H1 (cell line): ENCODE measurements around the gene DUSP9. TPM values are rescaled to one million over a fixed set of nuclear protein-coding genes. Genes with fewer than 3 reads are reported as not detected.

Source experiments
- CTCF ChIA-PET: fragments of 300-600 bp; sonication (Branson Sonifier 250); formaldehyde crosslinking; loops from one replicate; lab custom pipeline; 2021; ENCODE audit not compliant: partially characterized antibody; lab: Charles Lee
- POLR2A ChIA-PET: fragments of 300-600 bp; sonication (Branson Sonifier 250); formaldehyde crosslinking; loops from one replicate; lab custom pipeline; 2021; ENCODE audit warnings: inconsistent platforms; ENCODE audit not compliant: partially characterized antibody; lab: Charles Lee
- DNase-seq, 2 experiments: peaks; one replicate each; pipeline versions ENCODE4 v3.0.0 to v3.0.0-alpha.2; 2010 to 2022; ENCODE audit warnings: low spot score in 2 of 2, low read depth in 1 of 2, mixed read lengths in 1 of 2
- FAIRE-seq: peaks from 2 replicates; lab custom pipeline; 2011; peaks lifted over from hg19 to GRCh38; lab: Jason Lieb, UNC
- H2AFZ ChIP-seq: 2 replicates; pipeline ENCODE4 v1.8.1; 2012; ENCODE audit warnings: low read length, inconsistent platforms
- H2AK5ac ChIP-seq: 2 replicates; pipeline ENCODE4 v1.6.1; 2013; ENCODE audit warnings: low read depth, low read length
- H2BK120ac ChIP-seq: replicated peaks from 2 replicates; pipeline ENCODE3; 2013; ENCODE audit warnings: low read depth, low read length, inconsistent platforms
- H2BK12ac ChIP-seq: 2 replicates; pipeline ENCODE4 v1.6.1; 2013; ENCODE audit warnings: low read depth, low read length
- H2BK15ac ChIP-seq: 2 replicates; pipeline ENCODE4 v1.6.1; 2013; ENCODE audit warnings: low read length
- H2BK20ac ChIP-seq: 2 replicates; pipeline ENCODE4 v1.6.1; 2013; ENCODE audit warnings: low read length
- H2BK5ac ChIP-seq: 2 replicates; pipeline ENCODE4 v1.6.1; 2013; ENCODE audit warnings: low read depth, low read length
- H3K14ac ChIP-seq: 2 replicates; pipeline ENCODE4 v1.6.1; 2013; ENCODE audit warnings: inconsistent platforms; ENCODE audit not compliant: insufficient read length
- H3K18ac ChIP-seq: 2 replicates; pipeline ENCODE4 v1.6.1; 2013; ENCODE audit warnings: low read length; ENCODE audit errors: extremely low read depth
- H3K23ac ChIP-seq: 2 replicates; pipeline ENCODE4 v1.6.1; 2013; ENCODE audit warnings: inconsistent platforms; ENCODE audit not compliant: insufficient read length
- H3K23me2 ChIP-seq: 2 replicates; pipeline ENCODE4 v1.6.1; 2013; ENCODE audit warnings: low read depth, low read length
- H3K27ac ChIP-seq: 2 replicates; pipeline ENCODE4 v1.6.1; 2011; ENCODE audit warnings: low read depth, low read length, inconsistent platforms
- H3K27me3 ChIP-seq, 4 experiments: replicated peaks in 1 of 4; 1 replicate in 1 of 4; 2 replicates in 3 of 4; pipeline versions ENCODE4 v1.6.1 to v1.8.1; 2011 to 2013; ENCODE audit warnings: low read length in 3 of 4, mild to moderate bottlenecking in 3 of 4, inconsistent platforms in 2 of 4, mixed read lengths in 2 of 4, moderate library complexity in 1 of 4; ENCODE audit not compliant: control insufficient read depth in 3 of 4, insufficient read depth in 3 of 4; ENCODE audit errors: extremely low read depth in 1 of 4
- H3K36me3 ChIP-seq, 4 experiments: 2 replicates each; pipeline versions ENCODE4 v1.6.1 to v1.8.1; 2011 to 2013; ENCODE audit warnings: mild to moderate bottlenecking in 4 of 4, low read length in 3 of 4, moderate library complexity in 2 of 4, control low read depth in 1 of 4, inconsistent platforms in 1 of 4; ENCODE audit not compliant: insufficient read depth in 4 of 4, control insufficient read depth in 2 of 4
- H3K4ac ChIP-seq: replicated peaks from 2 replicates; pipeline ENCODE3; 2013; ENCODE audit warnings: low read length, low read depth, mixed read lengths, inconsistent platforms; ENCODE audit not compliant: insufficient read length
- H3K4me1 ChIP-seq, 4 experiments: replicated peaks in 1 of 4; 1 replicate in 1 of 4; 2 replicates in 3 of 4; pipeline versions ENCODE4 v1.6.1 to v1.8.1; 2011 to 2013; ENCODE audit warnings: low read length in 3 of 4, inconsistent platforms in 2 of 4, mixed read lengths in 1 of 4; ENCODE audit not compliant: insufficient read depth in 4 of 4, control insufficient read depth in 3 of 4
- H3K4me2 ChIP-seq, 2 experiments: 2 replicates each; pipeline versions ENCODE4 v1.6.1 to v1.8.1; 2011 to 2013; ENCODE audit warnings: low read depth in 2 of 2, low read length in 2 of 2, control low read depth in 1 of 2, inconsistent platforms in 1 of 2, mild to moderate bottlenecking in 1 of 2; ENCODE audit not compliant: insufficient read depth in 1 of 2
- H3K4me3 ChIP-seq, 4 experiments: fragments of 200-600, 300-600 bp in 1 of 4; sonication (generic), shearing (Covaris generic), sonication (Bioruptor Twin) in 1 of 4; 2 replicates each; pipeline versions ENCODE4 v1.5.1 to v1.8.1; 2011 to 2016; ENCODE audit warnings: low read length in 4 of 4, low read depth in 3 of 4, control low read depth in 2 of 4, inconsistent platforms in 2 of 4, mild to moderate bottlenecking in 2 of 4, mixed read lengths in 1 of 4, moderate library complexity in 1 of 4; ENCODE audit not compliant: insufficient read depth in 2 of 4; ENCODE audit errors: extremely low read depth in 1 of 4
- H3K56ac ChIP-seq: replicated peaks from 2 replicates; pipeline ENCODE3; 2013; ENCODE audit warnings: low read depth, mild to moderate bottlenecking, mixed read lengths, low read length, inconsistent platforms; ENCODE audit not compliant: insufficient read length
- H3K79me1 ChIP-seq: 2 replicates; pipeline ENCODE4 v1.6.1; 2013; ENCODE audit warnings: low read depth, low read length, control low read depth
- H3K79me2 ChIP-seq, 2 experiments: 2 replicates each; pipeline versions ENCODE4 v1.6.1 to v1.8.1; 2012 to 2013; ENCODE audit warnings: low read length in 2 of 2, mild to moderate bottlenecking in 2 of 2, inconsistent platforms in 1 of 2; ENCODE audit not compliant: insufficient read depth in 2 of 2, control insufficient read depth in 1 of 2
- H3K9ac ChIP-seq, 4 experiments: replicated peaks in 1 of 4; 1 replicate in 1 of 4; 2 replicates in 3 of 4; pipeline versions ENCODE4 v1.6.1 to v1.8.1; 2011 to 2013; ENCODE audit warnings: low read depth in 3 of 4, low read length in 3 of 4, control low read depth in 2 of 4, mild to moderate bottlenecking in 2 of 4, moderate library complexity in 2 of 4, inconsistent platforms in 1 of 4; ENCODE audit errors: extremely low read depth in 1 of 4
- H3K9me3 ChIP-seq, 2 experiments: 2 replicates each; pipeline versions ENCODE4 v1.6.1 to v1.8.1; 2012 to 2013; ENCODE audit warnings: mild to moderate bottlenecking in 2 of 2, moderate library complexity in 2 of 2, control low read depth in 1 of 2, inconsistent platforms in 1 of 2, low read depth in 1 of 2, low read length in 1 of 2, mixed read lengths in 1 of 2; ENCODE audit not compliant: insufficient read depth in 2 of 2
- H4K20me1 ChIP-seq, 2 experiments: replicated peaks in 1 of 2; 2 replicates each; pipeline versions ENCODE3 to v1.8.1; 2011 to 2013; ENCODE audit warnings: inconsistent platforms in 2 of 2, low read length in 2 of 2, mild to moderate bottlenecking in 1 of 2; ENCODE audit not compliant: insufficient read depth in 2 of 2, control insufficient read depth in 1 of 2
- H4K5ac ChIP-seq: 2 replicates; pipeline ENCODE4 v1.6.1; 2013; ENCODE audit warnings: low read length, low read depth, mixed read lengths, inconsistent platforms; ENCODE audit not compliant: insufficient read length
- H4K8ac ChIP-seq: 2 replicates; pipeline ENCODE4 v1.8.0; 2013; ENCODE audit warnings: mild to moderate bottlenecking, moderate library complexity, low read length, inconsistent platforms; ENCODE audit not compliant: insufficient read depth; ENCODE audit errors: extremely low read depth
- H4K91ac ChIP-seq: replicated peaks from 2 replicates; pipeline ENCODE3; 2013; ENCODE audit warnings: low read length, mixed read lengths, inconsistent platforms; ENCODE audit not compliant: insufficient read length
- BCL11A ChIP-seq, 2 experiments: IDR thresholded peaks; one replicate each; pipeline ENCODE4 v1.6.1; 2011; ENCODE audit warnings: low read depth in 2 of 2, low read length in 2 of 2, mild to moderate bottlenecking in 2 of 2
- KDM1A ChIP-seq: fragments of 200-600, 300-600 bp; sonication (generic); IDR thresholded peaks from 2 replicates; pipeline ENCODE4 v1.7.1; 2016; ENCODE audit warnings: mild to moderate bottlenecking, low read length, borderline replicate concordance
- RBBP5 ChIP-seq: IDR thresholded peaks from 2 replicates; pipeline ENCODE4 v1.7.1; 2012; ENCODE audit warnings: low read depth, mild to moderate bottlenecking, inconsistent platforms, low read length, moderate library complexity, borderline replicate concordance
- SIX5 ChIP-seq: IDR thresholded peaks from 2 replicates; pipeline ENCODE4 v1.6.1; 2011; ENCODE audit warnings: mild to moderate bottlenecking, low read depth, low read length
- WGBS, 2 experiments: shearing (Covaris generic) in 1 of 2; methylation state at CpG; one replicate each; pipeline versions ENCODE4 v1.1.6 to v1.1.7; 2013 to 2015; ENCODE audit warnings: low lambda C conversion rate in 2 of 2, mixed read lengths in 2 of 2, inconsistent platforms in 1 of 2, low coverage in 1 of 2, missing lambda C conversion rate in 1 of 2; ENCODE audit not compliant: insufficient replicate concordance in 2 of 2, insufficient coverage in 1 of 2, insufficient read length in 1 of 2; ENCODE audit errors: extremely low coverage in 1 of 2, missing lambda C conversion rate in 1 of 2; 5-methylcytosine and 5-hydroxymethylcytosine counted together
- polyA plus RNA-seq, 7 experiments: library from polyadenylated mRNA; depleted of rRNA in 3 of 7; stranded (reverse) in 5 of 7; unstranded in 2 of 7; fragments of >200 nt in 5 of 7; fragments of 200-250 nt in 2 of 7; gene quantifications; 1 replicate in 5 of 7; 2 replicates in 1 of 7; 4 replicates in 1 of 7; pipeline versions ENCODE4 v1.2.1 to v1.2.3, GENCODE V29; 2011 to 2013; ENCODE audit warnings: missing spikeins in 2 of 7, mixed read lengths in 2 of 7
- total RNA-seq: library from RNA; stranded (reverse); fragmentation: NEBNext Ultra II Directional; extraction: Animal tissue kit (Norgen Biotek cat#: 25700); gene quantifications from 2 replicates; pipeline ENCODE4 v1.2.1, GENCODE V29; 2021

Gene DUSP9
- total and polyA plus RNA-seq, 2 of the 8 experiments (the other 6 are each of a cell fraction or from before 2014, with no cell fraction given), result 0.80 to 1.1 TPM

GRCh38 chrX:153688911-153689590 lies 42.0 kb downstream of the DUSP9 start:
- DNase-seq, result no peak
- FAIRE-seq, result no peak

More at GRCh38 chrX:153688911-153689590, 42.0 kb downstream of the DUSP9 start:
- Histone ChIP-seq H3K4ac (no peak overlapping the region), H2BK5ac (no peak overlapping the region), H3K27me3 (no peaks in the 10 kb centered on the region), H2AK5ac (no peak overlapping the region), H4K5ac (no peak overlapping the region), H4K8ac (no peak overlapping the region), H3K56ac (no peak overlapping the region), H3K18ac (no peak overlapping the region), H3K4me3 (peak overlapping the region; percentile 47 to 58 (median 51)), H3K36me3 (peaks cover 0 to 32% (median 4%) of the 10 kb centered on the region in 4 experiments; a peak in 5 of 8 replicates), H3K79me2 (peaks cover 0 to 13% of the 10 kb centered on the region in 2 experiments; a peak in 3 of 4 replicates), H3K4me1 (peaks cover 0 to 27% (median 11%) of the 10 kb centered on the region in 4 experiments; a peak in 6 of 7 replicates), H3K23ac (no peak overlapping the region), H3K23me2 (no peaks in the 10 kb centered on the region), H3K14ac (no peak overlapping the region), H3K9ac (peak overlapping the region in 1 of 4 experiments; percentile 41; a peak in 1 of 7 replicates), H2BK15ac (no peak overlapping the region), H4K91ac (no peak overlapping the region), H3K79me1 (no peaks in the 10 kb centered on the region; the same call in 1 of the 2 replicates), H2BK120ac (no peak overlapping the region), H3K9me3 (no peaks in the 10 kb centered on the region), H2BK12ac (no peak overlapping the region), H3K4me2 (peak overlapping the region; percentile 69 to 83), H2BK20ac (no peak overlapping the region), H4K20me1 (peaks cover 2 to 4% of the 10 kb centered on the region in 2 experiments), H3K27ac (no peak overlapping the region), H2AFZ (no peak overlapping the region)
- WGBS, 2 experiments, result 30% methylated on average over 5 of the region's 53 CpGs; no CpG with 5 or more reads in 1 of the 2 experiments
- POLR2A ChIA-PET, result no interaction called here
- TF ChIP-seq KDM1A (no peak), RBBP5 (no peak), SIX5 (no peak), BCL11A (IDR thresholded peaks at IDR 0.05; ENCODE audit: low read depth in 2 of 2, low read length in 2 of 2) (no peak)
- CTCF ChIA-PET, result interaction anchor here (0.7 kb wide), 1 partner anchor 16 kb away, joined by 3 read pairs; no protein-coding TSS in a partner anchor
